Astrocyte (in vitro differentiated cells and primary cell): Measurements from ENCODE around the gene FAM81A. TPM values are rescaled to one million over a fixed set of nuclear protein-coding genes. Genes with fewer than 3 reads are reported as not detected.
A peak's percentile ranks its signal among the peaks of the same experiment; 100 is the strongest.

Experiments
- DNase-seq: peaks from one replicate; pipeline ENCODE4 v3.0.0-alpha.2; 2010; ENCODE audit warnings: low read depth
- FAIRE-seq: peaks from 2 replicates; lab custom pipeline; 2011; peaks lifted over from hg19 to GRCh38; lab: Jason Lieb, UNC
- H2AFZ ChIP-seq: 2 replicates; pipeline ENCODE4 v1.6.0; 2012; ENCODE audit warnings: low read depth, low read length, inconsistent platforms
- H3K27ac ChIP-seq: 2 replicates; pipeline ENCODE4 v1.5.1; 2011; ENCODE audit warnings: low read depth, low read length, inconsistent platforms
- H3K27me3 ChIP-seq: 2 replicates; pipeline ENCODE4 v1.6.0; 2011; ENCODE audit warnings: low read length, inconsistent platforms; ENCODE audit not compliant: insufficient read depth
- H3K36me3 ChIP-seq: 2 replicates; pipeline ENCODE4 v1.5.1; 2011; ENCODE audit warnings: low read length, inconsistent platforms; ENCODE audit not compliant: insufficient read depth
- H3K4me1 ChIP-seq: 2 replicates; pipeline ENCODE4 v1.5.1; 2011; ENCODE audit warnings: low read length, inconsistent platforms; ENCODE audit not compliant: insufficient read depth
- H3K4me2 ChIP-seq: 2 replicates; pipeline ENCODE4 v1.6.0; 2012; ENCODE audit warnings: low read length, inconsistent platforms
- H3K4me3 ChIP-seq: 2 replicates; pipeline ENCODE4 v1.5.1; 2011; ENCODE audit warnings: low read depth, mild to moderate bottlenecking, low read length, inconsistent platforms; ENCODE audit not compliant: insufficient read depth
- H3K79me2 ChIP-seq: 2 replicates; pipeline ENCODE4 v1.6.0; 2012; ENCODE audit warnings: mild to moderate bottlenecking, low read length, inconsistent platforms; ENCODE audit not compliant: insufficient read depth
- H3K9ac ChIP-seq: 2 replicates; pipeline ENCODE4 v1.6.0; 2012; ENCODE audit warnings: mild to moderate bottlenecking, low read length, inconsistent platforms
- H3K9me3 ChIP-seq: 2 replicates; pipeline ENCODE4 v1.5.1; 2012; ENCODE audit warnings: low read depth, mild to moderate bottlenecking, low read length, inconsistent platforms; ENCODE audit not compliant: insufficient read depth
- H4K20me1 ChIP-seq: 2 replicates; pipeline ENCODE4 v1.6.0; 2012; ENCODE audit warnings: low read length, inconsistent platforms; ENCODE audit not compliant: insufficient read depth
- H3K27ac Mint-ChIP-seq: one replicate; pipeline ENCODE4 v1.8.0; 2021; ENCODE audit warnings: mild to moderate bottlenecking, mixed read lengths; ENCODE audit not compliant: unreplicated experiment
- H3K27me3 Mint-ChIP-seq: one replicate; pipeline ENCODE4 v1.8.0; 2021; ENCODE audit warnings: low read depth, mixed read lengths; ENCODE audit not compliant: unreplicated experiment
- H3K36me3 Mint-ChIP-seq: one replicate; pipeline ENCODE4 v1.8.0; 2021; ENCODE audit warnings: low read depth, mixed read lengths; ENCODE audit not compliant: unreplicated experiment
- H3K4me1 Mint-ChIP-seq: one replicate; pipeline ENCODE4 v1.8.0; 2021; ENCODE audit warnings: low read depth, mixed read lengths; ENCODE audit not compliant: unreplicated experiment
- H3K4me3 Mint-ChIP-seq: one replicate; pipeline ENCODE4 v1.8.0; 2021; ENCODE audit warnings: mild to moderate bottlenecking, moderate library complexity, mixed read lengths; ENCODE audit not compliant: unreplicated experiment
- H3K9me3 Mint-ChIP-seq: one replicate; pipeline ENCODE4 v1.8.0; 2021; ENCODE audit warnings: mild to moderate bottlenecking, mixed read lengths; ENCODE audit not compliant: unreplicated experiment
- CTCF ChIP-seq: IDR thresholded peaks from 2 replicates; pipeline ENCODE4 v1.5.1; 2011; ENCODE audit warnings: low read depth, mild to moderate bottlenecking, inconsistent platforms, low read length, moderate library complexity; ENCODE audit not compliant: insufficient read depth
- EZH2 ChIP-seq: IDR thresholded peaks from 2 replicates; pipeline ENCODE4 v1.6.1; 2012; ENCODE audit warnings: mild to moderate bottlenecking, low read length, inconsistent platforms; ENCODE audit not compliant: insufficient read depth
- total RNA-seq: library from RNA; stranded (reverse); gene quantifications from 2 replicates; pipeline ENCODE4 v1.2.1, GENCODE V29; 2021

The FAM81A gene
- total RNA-seq, 1 donor from 2014 or later, result 0.73 TPM

- no peak overlapping the region for H3K9ac ChIP-seq
- no peak overlapping the region for H3K4me2 ChIP-seq
- no peak overlapping the region for H2AFZ ChIP-seq
- peaks cover 43% of the 10 kb centered on the region for H3K27me3 Mint-ChIP-seq
- TF ChIP-seq EZH2 (no peak), CTCF (no peak)
- peaks cover 41% of the 10 kb centered on the region for H3K27me3 ChIP-seq
- no peak overlapping the region for H3K4me3 ChIP-seq
- peaks cover 9% of the 10 kb centered on the region for H3K4me1 ChIP-seq
- H3K79me2 ChIP-seq, result no peaks in the 10 kb centered on the region
- no peak overlapping the region for H3K4me3 Mint-ChIP-seq
- H3K4me1 Mint-ChIP-seq, result peaks cover 4% of the 10 kb centered on the region
- no peaks in the 10 kb centered on the region for H3K36me3 ChIP-seq
- DNase-seq, result no peak
- no peak overlapping the region for H3K27ac ChIP-seq
- FAIRE-seq, result no peak
- no peak overlapping the region for H3K27ac Mint-ChIP-seq
- no peaks in the 10 kb centered on the region for H4K20me1 ChIP-seq
- no peaks in the 10 kb centered on the region for H3K9me3 Mint-ChIP-seq
- no peaks in the 10 kb centered on the region for H3K36me3 Mint-ChIP-seq
- no peaks in the 10 kb centered on the region for H3K9me3 ChIP-seq
Measured at GRCh38 chr15:59434481-59434880, 3.5 kb upstream of the FAM81A start.

- TF ChIP-seq CTCF (no peak), EZH2 (no peak)
- H3K27me3 ChIP-seq, result peaks cover 46% of the 10 kb centered on the region
- no peak overlapping the region for H3K27ac ChIP-seq
- FAIRE-seq, result no peak
- no peaks in the 10 kb centered on the region for H3K36me3 ChIP-seq
- H4K20me1 ChIP-seq, result no peaks in the 10 kb centered on the region
- no peak for DNase-seq
- Mint-ChIP-seq H3K27me3 (peaks cover 66% of the 10 kb centered on the region), H3K9me3 (peaks cover 4% of the 10 kb centered on the region), H3K4me3 (peak overlapping the region; percentile 91), H3K4me1 (peaks cover 4% of the 10 kb centered on the region), H3K36me3 (peaks cover 1% of the 10 kb centered on the region), H3K27ac (no peak overlapping the region)
- H3K4me3 ChIP-seq, result no peak overlapping the region
- no peaks in the 10 kb centered on the region for H3K79me2 ChIP-seq
- peaks cover 9% of the 10 kb centered on the region for H3K4me1 ChIP-seq
- H3K9ac ChIP-seq, result no peak overlapping the region
- H3K9me3 ChIP-seq, result no peaks in the 10 kb centered on the region
- H3K4me2 ChIP-seq, result peak overlapping the region; percentile 94
- H2AFZ ChIP-seq, result no peak overlapping the region
Measured at GRCh38 chr15:59436774-59437141, 1.2 kb upstream of the FAM81A start.

GRCh38 chr15:59437142-59437816 is 707 bp upstream of the FAM81A start:
- Mint-ChIP-seq H3K36me3 (peaks cover 1% of the 10 kb centered on the region), H3K27ac (peak overlapping the region; percentile 9), H3K4me1 (peaks cover 4% of the 10 kb centered on the region), H3K27me3 (peaks cover 68% of the 10 kb centered on the region), H3K4me3 (peak overlapping the region; percentile 91), H3K9me3 (peaks cover 4% of the 10 kb centered on the region)
- H2AFZ ChIP-seq, result peak overlapping the region; percentile 47
- peak overlapping the region; percentile 27 for H3K9ac ChIP-seq
- TF ChIP-seq EZH2 (no peak), CTCF (no peak)
- peak overlapping the region; percentile 94 for H3K4me2 ChIP-seq
- no peak for FAIRE-seq
- no peaks in the 10 kb centered on the region for H3K9me3 ChIP-seq
- no peaks in the 10 kb centered on the region for H4K20me1 ChIP-seq
- no peak overlapping the region for H3K27ac ChIP-seq
- H3K27me3 ChIP-seq, result peaks cover 46% of the 10 kb centered on the region
- no peak for DNase-seq
- no peaks in the 10 kb centered on the region for H3K36me3 ChIP-seq
- H3K4me1 ChIP-seq, result peaks cover 9% of the 10 kb centered on the region
- H3K4me3 ChIP-seq, result peak overlapping the region; percentile 64
- H3K79me2 ChIP-seq, result no peaks in the 10 kb centered on the region
